Esophagus squamous epithelium (tissue), 4 donors: ENCODE results near the gene GPRC5B.

Experiments used
- POLR2A ChIP-seq, 4 donors: fragments of 450-650 bp; IDR thresholded peaks; one replicate each; pipeline ENCODE4 v1.6.1; 2017; ENCODE audit warnings: antibody characterized with exemption in 4 of 4, mild to moderate bottlenecking in 4 of 4, moderate library complexity in 3 of 4
- TF ChIP-seq, protein P1 (sequence below), 6 experiments: fragments of 450-650 bp in 4 of 6; fragments of 200-600 bp in 2 of 6; sonication (generic) in 2 of 6; IDR thresholded peaks; one replicate each; pipeline ENCODE4 v1.5.1; 2016 to 2019; ENCODE audit warnings: antibody characterized with exemption in 6 of 6, mild to moderate bottlenecking in 4 of 6, moderate library complexity in 4 of 6

DNA sequence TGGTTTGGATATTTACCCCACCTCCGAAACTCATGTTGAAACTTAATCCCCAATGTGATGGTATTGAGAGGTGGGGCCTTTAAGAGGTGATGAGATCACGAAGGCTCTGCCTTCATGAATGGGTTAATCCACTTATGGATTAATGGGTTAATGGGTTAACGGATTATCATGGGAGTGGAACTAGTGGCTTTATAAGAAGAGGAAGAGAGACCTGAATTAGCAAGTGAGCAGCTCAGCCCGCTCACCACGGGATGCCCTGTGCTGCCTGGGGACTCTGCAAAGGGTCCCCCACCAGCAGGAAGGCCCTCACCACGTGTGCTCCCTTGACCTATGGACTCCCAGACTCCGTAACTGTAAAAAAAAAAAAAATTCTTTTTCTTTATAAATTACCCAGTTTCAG lies 16.5 kb upstream of the GPRC5B start:
- TF ChIP-seq, protein P1, sequence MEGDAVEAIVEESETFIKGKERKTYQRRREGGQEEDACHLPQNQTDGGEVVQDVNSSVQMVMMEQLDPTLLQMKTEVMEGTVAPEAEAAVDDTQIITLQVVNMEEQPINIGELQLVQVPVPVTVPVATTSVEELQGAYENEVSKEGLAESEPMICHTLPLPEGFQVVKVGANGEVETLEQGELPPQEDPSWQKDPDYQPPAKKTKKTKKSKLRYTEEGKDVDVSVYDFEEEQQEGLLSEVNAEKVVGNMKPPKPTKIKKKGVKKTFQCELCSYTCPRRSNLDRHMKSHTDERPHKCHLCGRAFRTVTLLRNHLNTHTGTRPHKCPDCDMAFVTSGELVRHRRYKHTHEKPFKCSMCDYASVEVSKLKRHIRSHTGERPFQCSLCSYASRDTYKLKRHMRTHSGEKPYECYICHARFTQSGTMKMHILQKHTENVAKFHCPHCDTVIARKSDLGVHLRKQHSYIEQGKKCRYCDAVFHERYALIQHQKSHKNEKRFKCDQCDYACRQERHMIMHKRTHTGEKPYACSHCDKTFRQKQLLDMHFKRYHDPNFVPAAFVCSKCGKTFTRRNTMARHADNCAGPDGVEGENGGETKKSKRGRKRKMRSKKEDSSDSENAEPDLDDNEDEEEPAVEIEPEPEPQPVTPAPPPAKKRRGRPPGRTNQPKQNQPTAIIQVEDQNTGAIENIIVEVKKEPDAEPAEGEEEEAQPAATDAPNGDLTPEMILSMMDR (IDR thresholded peaks at IDR 0.05): no peak
- no peak for TF ChIP-seq POLR2A (IDR thresholded peaks at IDR 0.05)
